Sigmoid colon (tissue), 7 donors: ENCODE results near the gene AP3M1. TPM values are rescaled to one million over a fixed set of nuclear protein-coding genes. Genes with fewer than 3 reads are reported as not detected.
"Not testable (repeated sequence)": the region's sequence is repeated elsewhere in the genome, so short reads cannot be mapped to it uniquely, and the experiment has no call there.

Experiments
- DNase-seq: peaks from one replicate; pipeline ENCODE4 v3.0.0-alpha.2; 2019
- H3K27ac ChIP-seq, 4 donors: fragments of 200-600 bp; sonication (generic); one replicate each; pipeline ENCODE4 v1.5.1; 2016 to 2019; ENCODE audit warnings: mild to moderate bottlenecking in 1 of 4
- H3K27me3 ChIP-seq, 3 donors: fragments of 200-600 bp; sonication (generic); one replicate each; pipeline ENCODE4 v1.5.1; 2019; ENCODE audit warnings: mild to moderate bottlenecking in 1 of 3
- H3K36me3 ChIP-seq, 4 donors: fragments of 200-600 bp; sonication (generic); one replicate each; pipeline ENCODE4 v1.5.1; 2016 to 2019
- H3K4me1 ChIP-seq, 4 donors: fragments of 200-600 bp; sonication (generic); one replicate each; pipeline ENCODE4 v1.5.1; 2017 to 2019
- H3K4me3 ChIP-seq, 4 donors: fragments of 200-600 bp; sonication (generic); one replicate each; pipeline ENCODE4 v1.5.1; 2017 to 2019; ENCODE audit warnings: mild to moderate bottlenecking in 2 of 4, moderate library complexity in 1 of 4
- H3K9me3 ChIP-seq, 4 donors: fragments of 200-600 bp in 3 of 4; sonication (generic) in 3 of 4; one replicate each; pipeline versions ENCODE4 v1.5.1 to v1.6.1; 2013 to 2019
- CTCF ChIP-seq, 4 experiments: fragments of 450-650 bp in 3 of 4; fragments of 200-600 bp in 1 of 4; IDR thresholded peaks; one replicate each; pipeline ENCODE4 v1.5.1; 2016 to 2019; ENCODE audit warnings: antibody characterized with exemption in 4 of 4, mild to moderate bottlenecking in 3 of 4, moderate library complexity in 2 of 4
- EP300 ChIP-seq, 4 donors: sonication (generic); formaldehyde crosslinking; IDR thresholded peaks; one replicate each; pipeline ENCODE4 v1.6.1; 2017; ENCODE audit warnings: antibody characterized with exemption in 4 of 4
- POLR2A ChIP-seq, 2 donors: fragments of 450-650 bp; IDR thresholded peaks; one replicate each; pipeline ENCODE4 v1.6.1; 2016; ENCODE audit warnings: antibody characterized with exemption in 2 of 2, mild to moderate bottlenecking in 2 of 2, moderate library complexity in 2 of 2
- POLR2AphosphoS5 ChIP-seq, 4 donors: sonication (generic); formaldehyde crosslinking; IDR thresholded peaks; one replicate each; pipeline ENCODE4 v1.6.1; 2017; ENCODE audit warnings: antibody characterized with exemption in 4 of 4
- WGBS, 2 donors: extraction: QIAGEN DNeasy Blood & Tissue Kit; methylation state at CpG; one replicate each; pipeline ENCODE4 v1.1.7; 2013; 5-methylcytosine and 5-hydroxymethylcytosine counted together
- intact Hi-C: fragments of 100-400 bp; cut with DNase I; formaldehyde crosslinking; loops from one replicate; pipeline ENCODE4 v1.15.1; 2023
- polyA plus RNA-seq, 3 donors: library from polyadenylated mRNA; stranded (reverse); fragments of 200-250 nt; gene quantifications; one replicate each; pipeline ENCODE4 v1.2.3, GENCODE V29; 2013
- total RNA-seq, 4 donors: library from RNA; depleted of rRNA; stranded (reverse); fragments of >200 nt; gene quantifications; one replicate each; pipeline ENCODE4 v1.1.0, GENCODE V29; 2016
- donor health status: healthy with polysubstance abuse.
- donor health status: Bipolar disorder and iron deficiency.
- donor health status: healthy.

The AP3M1 gene
- total and polyA plus RNA-seq, 7 donors, result 13.8 to 36.3 (median 26.7) TPM

- H3K9me3 ChIP-seq, result no peaks in the 10 kb centered on the region
- no peaks in the 10 kb centered on the region for H3K27me3 ChIP-seq
- intact Hi-C loops, result no loop called here
- H3K4me1 ChIP-seq, result peaks cover 0 to 18% (median 14%) of the 10 kb centered on the region in 4 donors
- no peak overlapping the region for H3K4me3 ChIP-seq
- TF ChIP-seq CTCF (IDR thresholded peaks at IDR 0.05) (no peak), POLR2A (IDR thresholded peaks at IDR 0.05) (no peak), POLR2AphosphoS5 (IDR thresholded peaks at IDR 0.05) (no peak), EP300 (IDR thresholded peaks at IDR 0.05) (no peak)
- no peak for DNase-seq
- H3K27ac ChIP-seq, result peak overlapping the region; percentile 39 to 66 (median 60)
- no peaks in the 10 kb centered on the region for H3K36me3 ChIP-seq
These were observed 39.9 kb upstream of the AP3M1 start for GRCh38 chr10:74190494-74190893.

GRCh38 chr10:74189999-74190421 is 39.4 kb upstream of the AP3M1 start:
- intact Hi-C loops, result no loop called here
- no peak for DNase-seq
- WGBS, 2 donors, result 4 to 7% methylated on average over 3 of the region's 3 CpGs
- Histone ChIP-seq H3K27ac (peak overlapping the region; percentile 39 to 66 (median 60)), H3K4me3 (no peak overlapping the region), H3K4me1 (peaks cover 0 to 18% (median 14%) of the 10 kb centered on the region in 4 donors), H3K36me3 (no peaks in the 10 kb centered on the region), H3K27me3 (no peaks in the 10 kb centered on the region), H3K9me3 (no peaks in the 10 kb centered on the region)
- no peak for TF ChIP-seq EP300 (IDR thresholded peaks at IDR 0.05)
- TF ChIP-seq POLR2A (IDR thresholded peaks at IDR 0.05), result no peak
- no peak for TF ChIP-seq POLR2AphosphoS5 (IDR thresholded peaks at IDR 0.05)
- TF ChIP-seq CTCF (IDR thresholded peaks at IDR 0.05), result no peak

GRCh38 chr10:74188617-74189016 is 38.0 kb upstream of the AP3M1 start:
- DNase-seq, H3K4me3 ChIP-seq, H3K36me3 ChIP-seq, H3K27me3 ChIP-seq, intact Hi-C loops, H3K27ac ChIP-seq, H3K9me3 ChIP-seq: not testable (repeated sequence)
- 97 to 98% methylated on average over 13 of the region's 13 CpGs for WGBS, 2 donors
- H3K4me1 ChIP-seq, result peaks cover 0 to 18% (median 14%) of the 10 kb centered on the region in 4 donors

- H3K27ac ChIP-seq, result no peak overlapping the region
- DNase-seq, result no peak
These were observed 36.6 kb upstream of the AP3M1 start for GRCh38 chr10:74187237-74187636.

GRCh38 chr10:74186678-74187077 is 36.0 kb upstream of the AP3M1 start:
- no peak for DNase-seq
- Histone ChIP-seq H3K36me3 (no peaks in the 10 kb centered on the region), H3K27me3 (no peaks in the 10 kb centered on the region), H3K27ac (no peak overlapping the region), H3K4me1 (peaks cover 0 to 18% (median 14%) of the 10 kb centered on the region in 4 donors), H3K4me3 (no peak overlapping the region), H3K9me3 (no peaks in the 10 kb centered on the region)
- TF ChIP-seq POLR2A (IDR thresholded peaks at IDR 0.05) (no peak), POLR2AphosphoS5 (IDR thresholded peaks at IDR 0.05) (no peak), EP300 (IDR thresholded peaks at IDR 0.05) (no peak), CTCF (IDR thresholded peaks at IDR 0.05) (no peak)
- intact Hi-C loops, result no loop called here

More at GRCh38 chr10:74187237-74187636, 36.6 kb upstream of the AP3M1 start:
- intact Hi-C loops, result no loop called here
- 74 to 95% methylated on average over 1 of the region's 1 CpG for WGBS, 2 donors
- Histone ChIP-seq H3K4me3 (no peak overlapping the region), H3K4me1 (peaks cover 0 to 18% (median 14%) of the 10 kb centered on the region in 4 donors), H3K36me3 (no peaks in the 10 kb centered on the region), H3K27me3 (no peaks in the 10 kb centered on the region), H3K9me3 (no peaks in the 10 kb centered on the region)
- TF ChIP-seq CTCF (IDR thresholded peaks at IDR 0.05), result no peak
- TF ChIP-seq EP300 (IDR thresholded peaks at IDR 0.05), result no peak
- TF ChIP-seq POLR2AphosphoS5 (IDR thresholded peaks at IDR 0.05), result no peak
- TF ChIP-seq POLR2A (IDR thresholded peaks at IDR 0.05), result no peak
